Endodermal cell (in vitro differentiated cells): ENCODE results near the gene PARVA. TPM values are rescaled to one million over a fixed set of nuclear protein-coding genes. Genes with fewer than 3 reads are reported as not detected.

Experiments
- DNase-seq: peaks from one replicate; pipeline ENCODE4 v3.0.0-alpha.2; 2017
- H3K27ac ChIP-seq: 2 replicates; pipeline ENCODE4 v1.5.1; 2013; ENCODE audit warnings: mild to moderate bottlenecking, low read depth, low read length, moderate library complexity
- H3K27me3 ChIP-seq: 2 replicates; pipeline ENCODE4 v1.6.1; 2013; ENCODE audit warnings: mild to moderate bottlenecking, low read length, moderate library complexity; ENCODE audit not compliant: insufficient read depth, control insufficient read depth, poor library complexity, severe bottlenecking
- H3K36me3 ChIP-seq: 2 replicates; pipeline ENCODE4 v1.7.0; 2013; ENCODE audit warnings: mild to moderate bottlenecking, low read length, moderate library complexity; ENCODE audit not compliant: control insufficient read depth, insufficient read depth
- H3K4me1 ChIP-seq: one replicate; pipeline ENCODE4 v1.7.0; 2013; ENCODE audit warnings: low read length; ENCODE audit not compliant: control insufficient read depth, insufficient read depth
- H3K4me3 ChIP-seq: 2 replicates; pipeline ENCODE4 v1.5.1; 2013; ENCODE audit warnings: mild to moderate bottlenecking, low read length, moderate library complexity
- H3K9ac ChIP-seq: 2 replicates; pipeline ENCODE4 v1.6.1; 2013; ENCODE audit warnings: mild to moderate bottlenecking, low read length, moderate library complexity; ENCODE audit not compliant: poor library complexity, severe bottlenecking; ENCODE audit errors: extremely low read depth
- H3K9me3 ChIP-seq: 2 replicates; pipeline ENCODE4 v1.6.1; 2013; ENCODE audit warnings: mild to moderate bottlenecking, low read length, moderate library complexity; ENCODE audit not compliant: control insufficient read depth
- H3K27ac Mint-ChIP-seq: 2 replicates; pipeline ENCODE4 v1.8.0; 2020; ENCODE audit warnings: mixed read lengths
- H3K27me3 Mint-ChIP-seq: 2 replicates; pipeline ENCODE4 v1.8.0; 2021; ENCODE audit warnings: mild to moderate bottlenecking, mixed read lengths; ENCODE audit not compliant: insufficient read depth
- H3K36me3 Mint-ChIP-seq: 2 replicates; pipeline ENCODE4 v1.8.0; 2020; ENCODE audit warnings: low read depth, mixed read lengths
- H3K4me1 Mint-ChIP-seq: 2 replicates; pipeline ENCODE4 v1.8.0; 2020; ENCODE audit warnings: mixed read lengths
- H3K4me3 Mint-ChIP-seq: 2 replicates; pipeline ENCODE4 v1.8.0; 2020; ENCODE audit warnings: mild to moderate bottlenecking, moderate library complexity, mixed read lengths
- H3K9me3 Mint-ChIP-seq: 2 replicates; pipeline ENCODE4 v1.8.0; 2020; ENCODE audit warnings: mild to moderate bottlenecking, mixed read lengths
- CTCF ChIP-seq: fragments of 200-600 bp; sonication (generic); conservative IDR thresholded peaks from 2 replicates; pipeline ENCODE4 v1.5.0; 2021; ENCODE audit warnings: antibody characterized with exemption, mild to moderate bottlenecking
- WGBS, 2 experiments: methylation state at CpG; one replicate each; pipeline versions ENCODE4 v1.1.5 to v1.1.7; 2013; ENCODE audit warnings: missing lambda C conversion rate in 2 of 2, mixed read lengths in 1 of 2; ENCODE audit not compliant: insufficient coverage in 1 of 2, insufficient read length in 1 of 2; 5-methylcytosine and 5-hydroxymethylcytosine counted together
- total RNA-seq, 2 donors: library from RNA; stranded (reverse); fragmentation: NEBNext Ultra II Directional in 1 of 2; extraction: Animal tissue kit (Norgen Biotek cat#: 25700) in 1 of 2; gene quantifications; 2 replicates in 1 of 2; 3 replicates in 1 of 2; pipeline ENCODE4 v1.2.1, GENCODE V29; 2021

PARVA gene
- total RNA-seq, 2 donors from 2014 or later = 27.3 to 37.3 TPM

DNA sequence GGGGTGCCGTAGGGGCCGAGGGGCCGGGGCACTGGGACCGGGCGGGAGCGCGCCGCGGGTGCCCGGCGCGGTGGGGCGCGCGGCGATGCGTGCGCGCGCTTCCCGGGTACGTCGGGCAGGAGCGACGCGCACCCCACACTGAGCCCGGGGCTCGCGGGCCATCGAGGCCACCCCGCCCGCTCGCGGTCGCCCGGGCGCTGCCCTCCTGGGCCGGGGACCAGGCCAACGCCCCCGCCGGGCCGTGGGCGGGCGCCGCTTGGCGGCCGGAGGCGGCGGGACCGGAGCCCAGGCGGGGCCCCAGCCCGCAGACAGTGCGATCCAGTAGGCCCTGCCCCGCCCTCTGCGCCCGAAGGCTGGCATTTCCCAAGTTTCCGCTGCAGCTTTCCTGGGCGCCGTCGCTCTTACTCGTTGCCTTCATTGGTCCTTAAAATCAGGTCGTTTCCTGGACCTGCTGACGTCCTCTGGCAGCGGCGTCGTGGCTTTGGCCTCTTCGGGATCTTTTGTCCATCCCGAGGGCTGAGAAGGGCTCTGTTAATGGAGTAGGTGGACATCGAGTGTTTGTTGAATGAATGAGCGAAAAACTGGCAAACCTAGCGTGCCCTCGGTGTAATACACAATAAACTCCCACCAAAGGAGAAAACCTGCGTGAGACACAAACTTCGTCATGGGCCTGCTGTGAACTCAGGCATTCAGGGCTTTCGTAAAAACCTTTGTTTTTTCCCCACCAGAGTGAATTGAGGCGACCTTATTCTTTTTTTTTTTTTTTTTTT is 638 bp downstream of the PARVA start:
- Histone ChIP-seq H3K27ac (peak overlapping the region; percentile 90), H3K27me3 (no peaks in the 10 kb centered on the region), H3K9me3 (peaks cover 25% of the 10 kb centered on the region), H3K4me1 (no peaks in the 10 kb centered on the region), H3K4me3 (peak overlapping the region; percentile 91), H3K9ac (peak overlapping the region; percentile 85), H3K36me3 (peaks cover 17% of the 10 kb centered on the region)
- H3K27ac Mint-ChIP-seq = peak overlapping the region; percentile 99
- peaks cover 2% of the 10 kb centered on the region for H3K36me3 Mint-ChIP-seq
- peaks cover 19% of the 10 kb centered on the region for H3K9me3 Mint-ChIP-seq
- peaks cover 20% of the 10 kb centered on the region for H3K27me3 Mint-ChIP-seq
- H3K4me1 Mint-ChIP-seq = peaks cover 17% of the 10 kb centered on the region
- peak overlapping the region; percentile 86 for H3K4me3 Mint-ChIP-seq
- peak; percentile 93 for DNase-seq
- 5 to 9% methylated on average over 11 to 76 of the region's 76 CpGs for WGBS, 2 experiments
- peak; percentile 47 for TF ChIP-seq CTCF

DNA sequence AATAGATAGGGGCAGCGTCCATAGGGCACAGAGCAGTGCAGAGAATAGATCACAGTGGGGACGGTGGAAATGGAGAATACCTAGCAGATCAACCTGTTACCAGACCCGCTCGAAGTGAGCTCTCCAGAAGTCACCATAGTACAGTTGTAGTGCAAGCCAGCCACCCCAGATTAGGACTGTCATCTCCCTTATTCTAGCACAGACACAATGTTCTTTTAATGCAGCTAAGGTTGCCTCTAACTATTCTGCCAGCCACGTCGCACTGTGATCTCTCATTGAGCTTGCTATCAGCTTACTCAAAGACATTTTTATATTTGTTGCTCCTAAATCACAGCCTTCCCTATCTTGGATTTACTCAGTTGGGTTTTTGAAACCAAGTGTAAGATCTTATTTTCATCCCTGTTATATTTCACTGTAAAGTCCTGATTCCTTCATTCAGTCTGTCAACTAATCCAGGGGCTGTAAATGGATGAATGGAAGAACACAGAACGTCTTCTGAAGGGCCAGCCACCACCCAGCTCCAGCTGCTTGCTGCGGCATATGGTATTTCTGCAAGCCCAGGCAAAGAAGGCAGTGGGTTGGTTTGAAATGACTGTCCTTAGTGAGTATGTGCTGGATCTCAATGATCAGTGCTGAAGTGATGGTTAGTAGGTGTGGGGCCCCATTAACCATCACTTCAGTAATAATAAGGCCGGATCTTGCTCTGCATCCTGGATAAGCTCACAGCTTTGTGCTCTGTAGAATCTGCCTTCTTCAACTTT is 3.4 kb downstream of the PARVA start:
- H3K36me3 ChIP-seq = peaks cover 17% of the 10 kb centered on the region
- Mint-ChIP-seq H3K9me3 (no peaks in the 10 kb centered on the region), H3K4me3 (no peak overlapping the region), H3K4me1 (peaks cover 20% of the 10 kb centered on the region), H3K27me3 (peaks cover 8% of the 10 kb centered on the region), H3K36me3 (peaks cover 2% of the 10 kb centered on the region), H3K27ac (no peak overlapping the region)
- TF ChIP-seq CTCF = no peak
- no peak for DNase-seq
- H3K27ac ChIP-seq = no peak overlapping the region
- H3K9me3 ChIP-seq = peaks cover 2% of the 10 kb centered on the region
- H3K4me1 ChIP-seq = no peaks in the 10 kb centered on the region
- H3K9ac ChIP-seq = no peak overlapping the region
- H3K27me3 ChIP-seq = no peaks in the 10 kb centered on the region
- no peak overlapping the region for H3K4me3 ChIP-seq
- WGBS, 2 experiments = 94 to 96% methylated on average over 9 of the region's 9 CpGs

GRCh38 chr11:12381875-12382274 is 4.5 kb downstream of the PARVA start:
- TF ChIP-seq CTCF = no peak
- H3K36me3 Mint-ChIP-seq = peaks cover 2% of the 10 kb centered on the region
- H3K4me1 Mint-ChIP-seq = peaks cover 11% of the 10 kb centered on the region
- Histone ChIP-seq H3K27me3 (no peaks in the 10 kb centered on the region), H3K4me1 (no peaks in the 10 kb centered on the region), H3K4me3 (no peak overlapping the region), H3K9ac (no peak overlapping the region), H3K27ac (no peak overlapping the region), H3K9me3 (no peaks in the 10 kb centered on the region), H3K36me3 (peaks cover 17% of the 10 kb centered on the region)
- no peak overlapping the region for H3K27ac Mint-ChIP-seq
- H3K27me3 Mint-ChIP-seq = no peaks in the 10 kb centered on the region
- no peak for DNase-seq
- H3K9me3 Mint-ChIP-seq = no peaks in the 10 kb centered on the region
- 93 to 96% methylated on average over 9 of the region's 9 CpGs for WGBS, 2 experiments
- no peak overlapping the region for H3K4me3 Mint-ChIP-seq
